Measurements from ENCODE around the gene OBSCN.
"Not testable (repeated sequence)": the region's sequence is repeated elsewhere in the genome, so short reads cannot be mapped to it uniquely, and the experiment has no call there.

The OBSCN gene

DNA sequence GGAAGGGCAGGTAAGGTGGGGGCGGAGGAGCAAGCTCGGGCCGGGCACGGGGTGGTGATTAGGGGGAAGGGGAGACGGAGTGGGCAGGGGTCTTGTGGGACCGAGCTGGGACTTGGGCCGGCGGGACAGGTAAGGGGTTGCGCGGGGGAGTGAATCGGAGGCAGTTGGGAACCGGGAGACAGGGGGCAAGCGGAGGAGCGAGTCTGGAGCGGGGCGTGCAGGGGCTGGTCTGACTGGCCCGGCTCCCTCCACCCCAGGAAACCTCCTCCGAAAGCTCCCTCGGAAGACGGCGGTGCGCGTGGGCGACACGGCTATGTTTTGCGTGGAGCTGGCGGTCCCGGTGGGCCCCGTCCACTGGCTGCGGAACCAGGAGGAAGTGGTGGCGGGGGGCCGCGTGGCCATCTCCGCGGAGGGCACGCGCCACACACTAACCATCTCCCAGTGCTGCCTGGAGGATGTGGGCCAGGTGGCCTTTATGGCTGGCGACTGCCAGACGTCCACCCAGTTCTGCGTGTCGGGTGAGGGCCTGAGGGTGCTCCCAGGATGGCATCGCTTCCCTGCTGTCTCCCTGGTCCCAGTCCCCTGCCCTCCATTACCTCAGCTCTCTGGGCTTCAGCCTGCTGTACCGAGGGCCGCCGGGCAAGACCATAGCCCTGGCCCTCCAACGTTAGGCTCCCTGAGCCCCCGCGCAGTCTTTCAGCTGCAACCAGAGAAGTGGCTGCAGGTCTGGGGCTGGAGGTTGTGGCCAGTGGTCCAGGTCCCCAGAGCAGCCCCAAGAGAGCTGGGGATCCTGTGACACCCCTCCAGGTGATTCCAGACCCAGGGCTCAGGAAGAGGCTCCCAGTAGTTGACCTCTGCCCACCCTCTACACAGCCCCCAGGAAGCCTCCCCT is 6.3 kb downstream of the OBSCN start:
- DNase-seq, result no peak

DNA sequence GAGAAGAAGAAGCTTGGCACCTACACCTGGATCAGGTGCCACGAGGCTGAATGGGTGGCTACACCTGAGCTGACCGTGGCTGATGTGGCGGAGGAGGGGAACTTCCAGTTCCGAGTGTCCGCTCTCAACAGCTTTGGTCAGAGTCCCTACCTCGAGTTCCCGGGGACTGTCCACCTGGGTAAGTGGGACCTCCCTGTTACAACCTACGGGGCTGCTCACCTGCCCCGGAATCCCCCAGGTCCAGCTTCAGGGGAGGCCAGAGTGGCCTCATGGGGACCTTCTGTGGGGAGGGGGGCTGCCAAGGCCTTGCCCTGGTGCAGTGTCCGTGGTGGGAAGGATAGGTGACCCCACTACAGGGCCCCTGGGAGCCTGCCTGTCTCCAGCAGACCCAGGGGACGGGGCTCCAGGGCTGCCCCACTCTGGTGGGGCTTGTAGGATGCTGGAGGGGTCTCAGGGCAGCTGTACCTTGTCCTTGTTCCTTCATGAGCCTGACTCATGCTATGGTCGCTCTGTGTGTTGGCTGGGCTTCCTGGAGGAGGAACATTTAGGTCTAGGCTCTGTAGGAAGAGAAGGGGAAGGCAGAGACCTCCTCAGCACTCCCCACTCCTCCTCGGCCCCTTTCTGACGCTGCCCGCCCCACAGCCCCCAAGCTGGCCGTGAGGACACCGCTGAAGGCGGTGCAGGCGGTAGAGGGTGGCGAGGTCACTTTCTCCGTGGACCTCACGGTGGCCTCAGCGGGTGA is 7.2 kb downstream of the OBSCN start:
- no peak for DNase-seq

DNA sequence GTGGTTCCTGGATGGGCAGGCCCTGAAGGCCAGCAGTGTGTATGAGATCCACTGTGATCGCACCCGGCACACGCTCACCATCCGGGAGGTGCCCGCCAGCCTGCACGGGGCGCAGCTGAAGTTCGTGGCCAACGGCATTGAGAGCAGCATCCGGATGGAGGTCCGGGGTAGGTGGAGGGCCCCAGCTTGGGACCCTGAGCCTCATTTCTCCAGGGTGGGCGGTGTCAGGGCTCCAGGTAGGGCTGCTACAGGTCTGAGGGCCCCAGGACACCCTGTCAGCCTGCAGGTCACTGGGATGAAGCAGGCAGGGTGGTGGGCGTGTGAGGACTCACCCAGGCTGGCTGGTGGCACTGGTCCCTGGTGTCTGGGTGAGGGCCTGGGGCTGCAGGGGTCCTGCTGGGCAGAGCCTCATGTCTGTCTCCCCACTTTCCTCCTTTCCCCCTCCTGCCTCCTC is 7.8 kb downstream of the OBSCN start:
- DNase-seq, result no peak

DNA sequence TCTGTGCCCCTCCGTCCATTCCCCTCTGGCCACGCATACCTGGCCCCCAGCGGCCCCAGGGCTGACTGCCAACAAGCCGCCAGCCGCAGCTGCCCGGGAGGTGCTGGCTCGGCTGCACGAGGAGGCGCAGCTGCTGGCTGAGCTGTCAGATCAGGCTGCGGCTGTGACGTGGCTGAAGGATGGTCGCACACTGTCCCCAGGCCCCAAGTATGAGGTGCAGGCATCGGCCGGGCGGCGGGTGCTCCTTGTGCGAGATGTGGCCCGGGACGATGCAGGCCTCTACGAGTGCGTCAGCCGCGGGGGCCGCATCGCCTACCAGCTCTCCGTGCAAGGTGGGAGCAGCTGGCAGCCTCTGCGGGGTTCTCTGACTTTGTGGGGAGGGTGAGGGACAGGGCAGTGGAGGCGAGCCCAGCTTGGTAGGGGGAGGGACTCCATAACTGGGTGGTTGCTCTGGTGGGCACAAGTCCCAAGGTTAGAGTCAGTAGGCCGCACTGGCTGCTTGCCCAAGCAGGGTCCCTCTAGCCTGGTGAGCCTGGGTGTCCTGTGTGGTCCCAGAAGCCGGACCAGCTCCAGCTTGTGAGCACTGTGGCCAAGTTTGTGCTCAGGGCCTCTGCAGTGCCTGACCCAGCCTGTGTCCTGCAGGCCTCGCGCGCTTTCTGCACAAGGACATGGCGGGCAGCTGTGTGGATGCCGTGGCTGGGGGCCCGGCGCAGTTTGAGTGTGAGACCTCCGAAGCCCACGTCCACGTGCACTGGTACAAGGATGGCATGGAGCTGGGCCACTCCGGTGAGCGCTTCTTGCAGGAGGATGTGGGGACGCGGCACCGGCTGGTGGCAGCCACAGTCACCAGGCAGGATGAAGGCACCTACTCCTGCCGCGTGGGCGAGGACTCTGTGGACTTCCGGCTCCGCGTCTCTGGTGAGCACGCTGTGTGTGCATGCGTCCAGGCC is 8.8 kb downstream of the OBSCN start:
- DNase-seq, result no peak

DNA sequence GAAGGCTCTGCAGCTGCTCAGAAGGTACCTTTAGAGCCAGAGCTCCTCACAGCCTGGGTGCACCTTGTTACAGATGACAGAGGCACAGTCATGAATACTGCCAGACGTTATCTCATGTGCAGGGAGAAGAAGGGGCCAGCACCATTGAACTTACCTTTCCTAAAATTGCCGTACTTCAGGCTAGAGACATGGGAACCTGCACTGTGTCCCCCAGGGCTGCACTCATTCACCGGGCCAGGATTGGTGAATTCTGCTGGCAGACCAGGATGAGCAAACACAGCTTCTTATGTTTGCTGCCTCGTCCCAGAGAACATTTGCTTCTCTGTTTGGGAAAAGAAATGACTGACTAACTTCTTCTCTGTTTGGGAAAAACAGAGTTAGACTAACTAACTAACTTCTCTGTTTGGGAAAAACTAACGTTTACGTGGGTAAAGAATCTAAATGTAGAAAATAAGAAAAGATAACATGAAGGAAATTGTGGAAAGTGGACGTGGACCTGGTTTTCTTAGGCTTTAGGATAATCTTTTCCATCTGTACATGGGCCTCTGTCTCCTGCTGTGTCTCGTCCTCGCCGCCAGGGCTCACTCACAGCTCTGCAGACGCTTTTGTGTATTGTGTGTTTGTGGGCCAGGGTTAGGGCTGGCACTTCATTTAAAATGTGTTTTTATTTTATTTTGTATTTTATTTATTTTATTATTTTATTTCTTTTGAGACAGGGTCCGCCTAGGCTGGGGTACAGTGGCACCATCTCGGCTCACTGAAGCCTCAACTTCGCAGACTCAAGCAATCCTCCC is 9.9 kb downstream of the OBSCN start:
- no peak for DNase-seq

DNA sequence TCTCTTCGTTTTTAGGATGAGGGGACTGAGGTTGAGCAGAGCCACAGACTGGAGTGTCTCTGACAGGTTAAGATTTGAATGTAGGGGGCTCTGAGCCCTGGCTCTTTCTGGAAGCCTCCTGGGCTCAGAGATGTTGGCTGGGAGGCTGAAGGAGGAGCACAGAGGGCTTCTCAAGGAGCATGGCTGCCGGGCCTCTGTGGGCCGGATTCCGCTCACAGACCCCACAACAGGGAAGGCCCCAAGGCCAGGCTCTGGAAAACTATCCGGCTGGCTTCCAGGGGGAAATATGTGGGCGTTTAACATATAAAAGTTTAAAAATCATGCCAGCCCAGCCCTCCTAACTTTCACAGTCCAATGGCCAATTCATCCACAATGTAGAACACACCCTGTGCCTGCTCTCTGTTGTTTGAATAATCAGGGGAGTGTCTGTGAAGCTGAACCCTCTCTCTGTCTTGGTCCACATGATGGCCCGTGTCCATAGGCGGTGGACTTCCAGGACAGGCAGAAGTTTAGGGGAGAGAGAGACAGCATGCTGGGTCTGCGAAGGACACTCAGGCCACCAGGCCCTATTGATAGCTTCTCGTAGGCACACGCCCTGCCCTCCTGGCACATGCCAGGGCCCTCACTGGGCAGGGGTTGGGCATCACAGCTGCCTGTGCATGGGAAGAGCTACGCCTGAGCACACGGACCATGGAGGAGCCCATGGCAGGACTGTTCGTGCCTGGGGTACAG is 10.8 kb downstream of the OBSCN start:
- DNase-seq, result no peak

DNA sequence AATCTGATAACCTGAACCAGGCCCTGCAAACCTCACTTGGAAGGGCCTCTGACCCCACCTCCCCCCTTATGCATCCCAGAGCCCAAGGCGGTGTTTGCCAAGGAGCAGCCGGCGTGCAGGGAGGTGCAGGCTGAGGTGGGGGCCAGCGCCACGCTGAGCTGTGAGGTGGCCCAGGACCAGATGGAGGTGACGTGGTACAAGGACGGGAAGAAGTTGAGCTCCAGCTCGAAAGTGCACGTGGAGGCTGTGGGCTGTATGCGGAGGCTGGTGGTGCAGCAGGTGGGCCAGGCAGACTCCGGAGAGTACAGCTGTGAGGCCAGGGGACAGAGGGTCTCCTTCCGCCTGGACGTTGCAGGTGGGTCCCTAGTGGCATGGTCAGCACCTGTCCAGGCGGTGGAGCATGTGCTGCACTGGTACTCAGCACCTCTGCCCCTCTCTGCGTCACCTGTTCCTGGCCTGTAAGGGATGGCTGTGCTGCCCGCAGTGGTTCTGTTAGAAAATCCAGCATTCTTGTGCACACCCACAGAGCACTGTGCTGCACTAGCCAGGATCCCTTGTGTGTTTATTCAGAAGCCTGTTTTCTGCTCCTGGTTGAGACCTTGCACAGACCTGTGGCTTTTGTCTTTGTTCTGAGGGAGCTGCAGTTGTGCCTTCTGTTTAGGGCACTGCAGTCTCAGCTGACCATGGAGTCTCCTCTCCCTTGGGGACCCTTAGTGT is 11.6 kb downstream of the OBSCN start:
- DNase-seq, result no peak

DNA sequence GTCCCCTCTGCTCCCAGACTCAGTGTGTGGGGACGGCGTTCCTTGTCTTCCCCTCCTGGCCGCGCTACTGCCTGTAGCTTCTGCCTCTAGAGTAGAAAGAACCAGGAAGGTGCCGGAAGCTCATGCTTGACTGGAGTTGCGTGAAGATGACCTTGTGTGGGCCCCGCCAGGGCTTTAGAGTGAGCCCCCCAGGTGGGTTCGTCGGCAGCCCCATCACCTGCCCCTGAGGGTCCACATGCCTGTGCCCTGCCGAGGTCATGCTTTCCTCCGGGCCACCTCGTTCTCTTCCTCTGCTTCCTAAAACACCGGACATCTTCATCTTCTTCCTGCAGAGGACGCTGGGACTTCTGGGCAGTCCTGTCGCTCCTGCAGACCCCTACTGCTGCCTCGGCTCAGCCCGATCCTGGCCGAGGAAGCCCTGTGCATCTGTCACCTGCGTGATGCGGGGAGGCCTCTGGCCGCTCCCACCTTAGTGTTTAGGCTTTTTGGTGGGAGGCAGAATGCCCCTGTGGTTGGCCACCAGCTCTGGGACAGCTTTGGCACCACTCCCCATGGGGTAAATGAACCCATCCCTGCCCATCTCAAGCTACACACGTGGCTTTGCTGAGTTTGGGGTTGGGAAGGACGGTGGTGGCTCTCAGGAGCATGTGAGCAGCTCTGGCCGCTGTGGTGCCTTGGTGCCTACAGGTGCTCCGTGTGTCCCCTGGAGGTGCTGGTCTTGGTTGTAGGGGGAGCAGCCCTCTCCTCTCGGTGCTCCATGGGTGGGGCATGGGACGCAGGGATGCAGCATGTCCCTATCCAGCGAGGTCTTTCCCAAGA is 12.3 kb downstream of the OBSCN start:
- DNase-seq, result no peak

DNA sequence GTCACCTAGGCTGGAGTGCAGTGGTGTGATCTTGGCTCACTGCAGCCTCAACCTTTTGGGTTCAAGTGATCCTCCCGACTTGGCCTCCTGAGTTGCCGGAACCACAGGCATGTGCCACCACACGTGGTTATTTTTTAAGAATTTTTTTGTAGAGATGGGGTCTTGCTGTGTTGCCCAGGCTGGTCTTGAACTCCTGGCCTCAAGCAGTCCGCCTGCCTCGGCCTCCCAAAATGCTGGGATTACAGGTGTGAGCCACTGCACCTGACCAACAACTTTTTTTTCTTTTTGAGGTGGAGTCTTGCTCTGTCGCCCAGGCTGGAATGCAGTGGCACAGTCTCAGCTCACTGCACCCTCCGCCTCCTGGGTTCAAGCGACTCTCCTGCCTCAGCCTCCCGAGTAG is 13.3 kb downstream of the OBSCN start:
- not testable (repeated sequence) for DNase-seq

DNA sequence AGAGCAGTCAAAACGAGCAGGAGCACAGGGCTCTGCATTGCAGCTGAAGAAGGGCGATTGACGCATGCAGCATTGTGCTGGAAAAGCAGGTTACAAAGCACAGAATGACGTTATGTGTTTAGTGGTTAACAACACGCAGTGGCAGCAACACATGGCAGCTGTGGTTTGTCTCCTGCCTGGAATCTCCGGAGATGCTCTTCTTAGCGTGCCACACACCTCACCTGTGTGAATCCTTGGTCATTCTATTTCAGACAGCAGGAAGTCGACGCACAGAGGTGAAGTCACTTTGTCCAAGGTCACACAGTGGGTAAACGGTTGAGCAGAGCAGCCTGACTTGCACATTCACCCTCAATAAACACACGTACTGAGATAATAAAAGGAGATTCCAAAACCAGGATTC is 14.7 kb downstream of the OBSCN start:
- no peak for DNase-seq

DNA sequence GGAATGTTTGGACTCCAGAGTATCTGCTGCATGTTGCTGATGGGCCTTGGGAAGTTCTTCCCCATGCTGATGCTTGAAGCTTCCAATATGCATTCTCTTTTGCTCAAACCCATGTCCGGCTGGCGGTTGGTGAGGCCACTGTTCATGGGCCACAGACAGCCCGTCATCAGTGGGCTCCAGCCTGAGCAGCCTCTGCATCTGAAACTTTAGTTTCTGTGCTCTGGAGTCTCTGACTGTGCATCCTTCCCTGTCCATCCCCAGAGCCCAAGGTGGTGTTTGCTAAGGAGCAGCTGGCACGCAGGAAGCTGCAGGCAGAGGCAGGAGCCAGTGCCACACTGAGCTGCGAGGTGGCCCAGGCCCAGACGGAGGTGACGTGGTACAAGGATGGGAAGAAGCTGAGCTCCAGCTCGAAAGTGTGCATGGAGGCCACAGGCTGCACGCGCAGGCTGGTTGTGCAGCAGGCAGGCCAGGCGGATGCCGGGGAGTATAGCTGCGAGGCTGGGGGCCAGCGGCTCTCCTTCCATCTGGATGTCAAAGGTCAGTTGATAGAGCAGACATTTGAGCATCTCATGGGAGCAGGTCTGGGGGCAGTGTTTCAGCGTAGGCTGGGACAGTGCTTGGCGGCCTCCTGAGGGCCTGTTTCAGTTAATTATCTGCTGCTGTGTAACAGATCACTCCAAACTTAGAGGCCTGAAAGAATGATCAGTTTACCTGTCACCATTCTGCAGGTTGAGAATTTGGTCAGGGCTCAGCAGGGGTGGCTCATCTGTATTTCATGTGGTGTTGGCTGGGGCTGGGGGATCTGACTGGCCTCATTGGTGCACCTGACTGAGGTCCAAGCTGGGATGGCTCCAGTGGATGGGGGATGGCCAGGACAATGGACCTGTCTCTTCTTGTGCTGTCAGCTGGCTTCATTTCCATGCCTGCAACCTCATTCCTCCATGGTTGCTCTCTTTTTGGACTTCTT is 16.6 kb downstream of the OBSCN start:
- no peak for DNase-seq

DNA sequence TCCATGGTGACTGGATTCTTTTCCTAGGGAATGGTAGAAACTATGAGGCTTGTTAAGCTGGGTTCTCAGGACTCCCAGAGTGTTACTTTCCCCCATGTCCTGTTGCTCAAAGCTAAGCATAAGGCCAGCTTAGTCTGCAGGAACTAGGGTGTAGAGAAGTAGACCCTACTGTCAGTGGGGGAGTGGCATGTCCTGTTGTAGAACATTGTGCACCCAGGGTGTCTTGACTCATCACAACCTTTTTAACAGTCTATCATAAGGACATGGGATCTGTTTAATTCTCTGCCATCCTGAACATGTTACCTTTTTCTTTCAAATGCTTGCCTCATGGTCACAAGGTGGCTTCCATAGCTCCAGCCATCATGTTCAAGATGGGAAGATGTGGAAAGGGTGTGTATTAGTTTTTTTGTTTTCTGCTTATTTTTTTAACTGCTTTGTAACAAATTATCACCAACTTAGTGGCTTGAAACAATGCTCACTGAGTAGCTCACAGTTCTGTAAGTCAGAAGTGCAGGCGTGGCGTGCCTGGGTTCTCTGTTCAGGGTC is 17.4 kb downstream of the OBSCN start:
- DNase-seq, result no peak

DNA sequence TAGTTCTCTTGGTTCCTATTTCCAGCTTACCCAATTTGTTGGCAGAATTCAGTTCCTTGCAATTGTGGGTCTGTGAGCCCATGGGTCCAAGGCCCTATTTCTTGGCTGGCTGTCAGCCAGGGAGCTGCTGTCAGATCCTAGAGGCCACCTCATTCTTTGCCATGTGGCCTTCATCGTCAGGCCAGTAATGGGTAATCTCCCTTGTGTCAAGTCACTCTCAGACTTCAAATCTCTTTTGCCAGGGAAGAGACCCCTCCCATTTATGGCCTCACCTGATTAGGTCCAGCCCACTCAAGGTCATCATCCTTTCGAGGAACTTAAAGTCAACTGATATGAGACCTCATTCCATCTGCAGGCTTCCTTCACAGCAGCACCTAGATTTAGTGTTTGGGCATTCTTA is 17.9 kb downstream of the OBSCN start:
- no peak for DNase-seq

DNA sequence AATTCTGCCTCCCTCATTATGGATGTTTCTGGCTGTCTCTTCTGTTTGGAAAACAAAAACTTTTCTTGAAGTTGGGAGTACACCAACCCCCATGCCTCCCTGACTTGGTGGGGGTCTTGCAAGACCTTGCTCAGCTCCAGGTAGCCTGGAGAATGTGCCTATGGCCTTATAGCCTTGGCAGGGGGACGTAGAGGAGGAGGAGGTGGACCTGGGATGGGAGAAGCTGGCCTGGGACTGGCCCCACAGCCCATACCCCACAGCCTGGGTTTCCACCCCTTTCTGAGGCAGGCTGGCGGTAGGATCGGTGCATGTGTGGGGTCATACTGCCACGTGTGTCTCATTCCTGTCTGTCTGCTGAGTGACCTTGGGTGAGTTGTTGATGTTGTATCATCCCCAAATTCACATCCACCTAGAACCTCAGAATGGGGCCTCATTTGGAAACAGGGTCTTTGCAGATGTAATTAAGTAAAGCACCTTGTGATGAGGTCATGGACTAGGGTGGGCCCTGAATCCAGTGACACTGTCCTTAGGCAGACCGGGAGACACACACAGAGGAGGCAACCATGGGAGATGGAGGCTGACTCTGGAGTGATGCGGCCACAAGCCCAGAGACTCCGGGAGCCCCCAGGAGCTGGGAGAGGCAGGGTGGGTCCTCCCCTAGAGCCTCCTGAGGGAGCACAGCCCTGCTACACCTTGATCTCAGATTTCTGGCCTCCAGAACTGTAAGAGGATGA is 18.5 kb downstream of the OBSCN start:
- DNase-seq, result no peak

DNA sequence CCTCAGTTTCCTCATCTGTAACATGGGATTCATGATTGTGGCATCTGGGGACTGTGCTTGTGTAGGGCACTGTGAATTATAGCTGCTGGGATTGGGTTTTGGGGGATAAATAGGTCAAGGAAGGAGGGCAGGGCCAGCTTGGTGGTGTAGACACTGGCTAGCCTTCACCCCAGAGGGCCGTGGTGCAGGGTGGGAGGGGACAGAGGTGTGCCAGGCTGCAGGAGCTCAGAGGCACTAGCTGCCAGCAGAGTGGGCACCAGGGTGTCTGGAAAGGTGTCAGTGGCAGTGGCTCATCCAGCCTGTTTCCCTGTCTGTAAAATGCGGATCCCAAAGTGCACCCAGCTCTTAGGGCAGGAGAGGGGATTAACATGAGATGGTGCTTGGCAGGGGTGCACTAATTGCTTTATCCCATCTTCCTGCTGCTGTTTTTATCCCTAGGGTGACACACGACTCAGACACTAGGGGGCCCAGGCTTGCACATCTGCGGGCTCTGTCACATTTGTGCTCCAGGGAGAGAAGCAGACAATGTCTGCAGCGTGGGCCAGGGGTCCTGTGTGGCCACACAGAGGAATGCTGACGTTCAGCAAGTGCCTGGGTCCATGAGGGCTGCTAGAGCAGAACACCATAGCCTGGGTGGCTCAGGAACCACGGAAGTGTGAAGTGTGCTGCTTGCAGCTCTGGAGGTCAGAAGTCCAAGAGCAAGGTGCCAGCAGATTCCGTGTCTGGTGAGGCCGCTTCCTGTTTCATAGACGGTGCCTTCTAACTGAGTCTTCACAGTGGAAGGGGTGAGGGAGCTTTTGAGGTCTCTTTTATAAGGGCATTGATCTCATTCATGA is 19.3 kb downstream of the OBSCN start:
- peak; percentile 53 for DNase-seq

DNA sequence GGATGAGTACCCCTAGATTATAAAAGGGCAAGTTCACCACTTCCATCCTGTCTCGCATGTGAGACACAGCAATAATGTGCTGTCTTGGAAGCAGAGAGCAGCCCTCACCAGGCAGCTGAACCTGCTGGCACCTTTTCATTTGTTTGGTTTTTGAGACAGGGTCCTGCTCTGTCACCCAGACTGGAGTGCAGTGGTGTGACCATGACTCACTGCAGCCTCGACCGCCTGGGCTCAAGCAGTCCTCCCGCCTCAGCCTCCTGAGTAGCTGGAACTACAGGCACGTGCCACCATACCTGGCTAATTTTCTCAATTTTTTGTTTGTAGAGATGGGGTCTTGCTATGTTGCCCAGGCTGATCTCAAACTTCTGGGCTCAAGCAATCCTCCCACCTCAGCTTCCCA is 20.3 kb downstream of the OBSCN start:
- not testable (repeated sequence) for DNase-seq
